Measurements from ENCODE around the gene MACF1.

The MACF1 gene

DNA sequence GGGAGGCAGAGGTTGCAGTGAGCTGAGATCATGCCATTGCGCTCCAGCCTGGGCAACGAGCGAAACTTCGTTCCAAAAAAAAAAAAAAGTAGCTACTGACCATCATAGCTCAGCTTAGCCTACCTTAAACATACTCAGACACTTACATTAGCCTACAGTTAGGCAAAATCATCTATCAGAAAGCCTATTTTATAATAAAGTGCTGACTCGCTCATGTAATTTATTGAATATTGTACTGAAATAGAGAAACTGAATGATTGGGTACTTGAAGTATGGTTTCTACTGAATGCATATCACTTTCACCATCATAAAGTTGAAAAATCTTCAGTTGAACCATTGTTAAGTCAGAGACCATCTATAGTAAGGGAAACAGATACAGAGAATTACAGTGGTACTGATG is 193.0 kb downstream of the MACF1 start:
- no peak for DNase-seq

DNA sequence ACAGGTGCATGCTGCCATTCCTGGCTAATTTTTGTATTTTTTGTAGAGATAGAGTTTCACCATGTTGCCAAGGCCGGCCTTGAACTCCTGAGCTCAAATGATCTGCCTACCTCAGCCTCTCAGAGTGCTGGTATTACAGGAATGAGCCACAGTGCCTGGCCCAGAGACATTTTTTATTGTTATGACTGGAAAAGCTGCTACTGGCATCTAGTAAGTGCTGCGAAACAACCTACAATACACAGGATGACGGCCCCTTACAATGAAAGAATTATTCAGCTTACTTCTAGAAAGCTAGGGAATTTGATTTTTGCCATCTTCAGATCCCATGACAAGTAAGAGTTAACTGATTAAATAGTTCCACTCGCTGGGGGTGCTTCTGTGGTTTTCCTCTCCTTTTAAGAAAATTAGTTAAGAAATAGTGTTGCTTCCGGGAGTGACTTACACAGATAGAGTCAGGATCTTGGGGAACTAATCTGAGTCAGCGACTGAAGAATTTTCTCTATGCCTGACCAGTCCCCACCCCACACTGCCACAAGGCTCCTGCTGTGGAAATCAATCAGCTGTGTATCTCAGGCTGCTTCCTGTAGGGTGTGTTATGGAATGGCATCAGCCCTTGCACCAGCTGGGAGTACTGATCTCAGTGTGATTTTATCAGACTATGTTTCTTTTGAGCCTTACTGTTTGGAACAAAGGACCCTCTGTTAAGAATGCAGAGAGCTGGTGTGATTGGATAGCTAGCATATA is 194.0 kb downstream of the MACF1 start:
- peak in 1 of 2 donors; percentile 34 for DNase-seq

DNA sequence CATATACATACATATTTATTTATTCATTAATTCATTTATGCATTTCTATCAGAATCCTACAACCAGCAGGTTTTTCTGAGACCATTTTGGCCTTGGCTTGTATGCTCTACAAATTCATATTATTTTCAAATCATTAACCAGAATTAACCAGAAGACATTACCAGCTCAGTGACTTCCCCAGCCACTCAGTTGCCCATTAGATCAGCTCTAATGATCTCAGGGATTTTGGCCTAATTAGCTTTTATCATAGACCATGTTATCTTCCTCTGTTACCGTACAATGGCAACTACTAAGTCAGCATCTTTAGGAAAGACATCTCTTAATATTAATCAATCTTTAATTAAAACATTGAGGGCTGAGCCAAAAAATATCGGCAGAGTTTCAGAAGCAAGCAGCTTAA is 196.6 kb downstream of the MACF1 start:
- no peak for DNase-seq

DNA sequence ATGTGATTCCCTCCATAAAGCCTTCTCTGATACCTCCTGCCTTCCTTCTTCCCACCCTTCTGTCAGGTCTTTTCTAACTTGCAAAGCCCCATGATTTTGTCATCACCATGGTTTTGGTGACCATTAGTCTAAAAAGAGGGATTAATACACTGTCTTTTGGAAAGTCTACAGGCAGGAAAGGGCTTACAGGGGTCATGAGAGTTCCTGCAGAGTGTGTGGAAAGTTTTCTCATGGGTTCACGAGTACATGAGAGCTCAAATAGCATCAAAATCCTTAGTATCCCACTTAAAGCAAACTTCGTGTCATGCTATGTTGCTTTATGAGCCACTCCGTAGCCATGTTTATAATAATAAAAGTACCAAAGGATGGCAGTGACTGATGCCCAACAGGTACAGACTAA is 200.4 kb downstream of the MACF1 start:
- no peak for DNase-seq

DNA sequence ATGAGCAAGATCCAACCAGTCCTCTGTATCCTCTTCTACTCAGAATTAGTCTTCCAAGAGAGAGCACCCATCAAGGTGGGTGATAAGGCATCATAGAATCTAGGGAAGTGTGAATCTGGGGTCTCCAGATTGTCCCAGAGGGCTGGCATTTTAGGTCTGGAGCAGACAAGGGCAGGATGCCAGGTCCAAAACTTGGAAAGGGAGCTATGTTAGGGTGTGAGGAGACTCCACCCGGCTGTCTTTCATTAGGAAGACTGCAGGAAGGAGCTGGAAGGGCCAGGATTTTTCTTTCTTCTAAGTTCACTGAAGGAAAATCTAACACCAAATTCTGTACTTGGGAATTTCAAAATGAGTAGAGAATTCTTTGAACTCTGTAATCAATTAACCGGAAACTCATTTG is 200.9 kb downstream of the MACF1 start:
- no peak for DNase-seq

DNA sequence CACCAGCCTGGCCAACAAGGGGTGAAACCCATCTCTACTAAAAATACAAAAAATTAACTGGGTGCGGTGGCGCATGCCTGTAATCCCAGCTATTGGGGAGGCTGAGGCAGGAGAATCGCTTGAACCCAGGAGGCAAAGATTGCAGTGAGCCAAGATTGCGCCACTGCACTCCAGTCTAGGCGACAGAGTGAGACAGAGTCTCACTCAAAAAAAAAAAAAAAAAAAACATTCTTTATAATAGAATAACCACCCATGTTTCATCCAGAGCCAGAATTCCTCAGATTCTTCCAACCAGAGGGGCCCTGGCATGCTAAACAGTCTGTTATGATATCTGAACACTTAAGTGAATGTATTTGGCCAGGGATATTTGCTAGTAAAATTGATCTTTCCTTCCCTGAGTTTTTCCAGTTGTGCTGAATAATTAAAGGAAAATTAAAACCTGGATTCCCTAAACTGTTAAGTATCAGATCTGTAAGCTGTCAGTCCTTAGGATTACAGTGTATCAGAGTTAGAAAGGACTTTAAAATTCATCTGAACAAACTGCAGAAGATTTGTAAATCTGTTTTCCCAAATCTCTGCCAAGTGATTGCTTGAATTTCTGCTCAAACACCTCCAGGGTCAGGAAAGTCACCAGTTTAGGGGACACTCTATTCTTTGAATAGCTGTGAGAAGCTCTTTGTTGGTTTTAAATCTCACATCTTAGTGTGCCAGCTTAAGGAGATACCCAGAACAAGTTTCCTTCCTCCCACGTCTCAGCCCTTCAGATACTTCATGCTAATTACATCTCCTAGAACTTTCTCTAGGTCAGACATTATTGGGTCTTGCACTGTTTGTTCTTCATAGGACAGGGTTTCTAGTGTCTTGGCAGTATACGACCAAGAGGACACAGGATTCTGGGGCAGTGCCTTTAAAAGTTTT is 202.3 kb downstream of the MACF1 start:
- DNase-seq, result no peak

DNA sequence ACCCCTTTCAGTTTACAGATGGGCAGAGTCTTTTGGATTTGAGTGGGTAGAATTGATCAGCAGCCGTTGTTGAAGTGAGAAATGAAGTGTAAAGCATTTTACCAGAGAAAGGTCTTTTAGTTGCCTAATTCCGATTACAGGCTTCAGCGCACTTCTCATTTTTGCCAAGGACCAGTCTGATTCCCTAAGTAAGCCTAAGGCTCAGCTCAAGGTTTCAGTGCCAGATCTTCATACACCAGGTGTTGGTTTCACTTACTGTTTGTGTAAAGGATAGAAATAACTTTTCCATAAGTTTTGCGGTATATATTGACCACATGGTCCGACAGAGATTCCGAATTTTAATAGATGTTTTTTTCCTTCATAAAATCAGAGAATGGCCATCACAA is 203.0 kb downstream of the MACF1 start:
- peak in 1 of 2 donors; percentile 31 for DNase-seq

DNA sequence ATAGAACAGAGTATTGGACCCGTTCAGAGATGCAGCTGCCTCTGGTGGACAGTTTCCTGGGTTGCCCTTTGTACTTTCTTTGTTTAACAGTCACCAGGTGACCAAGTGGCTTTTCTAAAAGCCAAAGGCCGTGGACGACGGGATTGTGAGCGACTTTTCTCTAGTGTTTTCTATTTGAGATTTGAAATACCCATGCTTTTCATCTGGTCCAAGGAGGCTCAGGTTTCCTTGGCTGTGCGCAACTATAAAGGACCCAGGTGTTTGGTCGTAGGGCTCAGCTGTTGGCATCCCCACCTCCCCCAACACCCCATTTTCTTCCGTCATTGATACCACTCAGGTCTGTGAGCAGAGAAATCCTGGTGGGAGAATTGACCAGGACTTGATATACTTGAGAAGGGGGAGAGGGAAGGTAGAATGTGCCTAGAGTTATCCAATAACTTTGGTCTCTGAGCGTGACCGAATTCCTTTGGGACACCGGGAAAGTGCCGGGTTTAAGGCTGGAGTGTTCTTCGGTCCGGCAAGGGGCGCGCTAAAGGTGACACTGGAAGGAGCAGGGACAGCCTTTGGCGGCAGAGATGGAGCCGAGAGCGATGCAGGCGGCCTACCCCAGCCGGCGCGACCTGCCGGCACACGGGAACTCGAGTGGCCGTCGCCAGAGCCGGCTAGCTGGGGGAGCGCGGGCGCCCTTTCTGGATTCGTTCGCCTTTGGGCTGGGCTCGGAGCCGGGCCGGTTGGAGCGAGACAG is 203.6 kb downstream of the MACF1 start:
- DNase-seq, result no peak

DNA sequence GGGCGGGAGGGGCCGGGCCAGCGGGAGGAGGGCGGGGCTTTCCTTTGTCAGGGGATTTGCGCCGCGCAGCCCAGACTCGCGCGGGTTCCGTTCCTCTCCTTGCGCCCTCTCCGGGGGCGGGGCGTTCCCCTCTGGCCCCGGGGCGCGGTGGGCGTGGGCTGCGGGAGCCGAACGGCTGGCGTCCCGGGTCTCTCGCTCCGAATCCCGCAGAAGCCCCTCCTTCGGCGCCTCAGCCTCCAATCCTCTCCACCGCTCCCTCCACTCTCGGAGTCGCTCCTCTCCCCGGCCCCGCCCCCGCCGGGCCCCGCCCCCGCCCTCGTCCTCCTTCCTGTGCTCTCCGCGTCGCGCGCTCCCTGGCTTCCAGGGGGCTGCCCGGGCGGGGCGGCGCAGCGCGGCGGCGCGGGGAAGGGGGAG is 204.2 kb downstream of the MACF1 start:
- DNase-seq, result peak; percentile 94 to 96

DNA sequence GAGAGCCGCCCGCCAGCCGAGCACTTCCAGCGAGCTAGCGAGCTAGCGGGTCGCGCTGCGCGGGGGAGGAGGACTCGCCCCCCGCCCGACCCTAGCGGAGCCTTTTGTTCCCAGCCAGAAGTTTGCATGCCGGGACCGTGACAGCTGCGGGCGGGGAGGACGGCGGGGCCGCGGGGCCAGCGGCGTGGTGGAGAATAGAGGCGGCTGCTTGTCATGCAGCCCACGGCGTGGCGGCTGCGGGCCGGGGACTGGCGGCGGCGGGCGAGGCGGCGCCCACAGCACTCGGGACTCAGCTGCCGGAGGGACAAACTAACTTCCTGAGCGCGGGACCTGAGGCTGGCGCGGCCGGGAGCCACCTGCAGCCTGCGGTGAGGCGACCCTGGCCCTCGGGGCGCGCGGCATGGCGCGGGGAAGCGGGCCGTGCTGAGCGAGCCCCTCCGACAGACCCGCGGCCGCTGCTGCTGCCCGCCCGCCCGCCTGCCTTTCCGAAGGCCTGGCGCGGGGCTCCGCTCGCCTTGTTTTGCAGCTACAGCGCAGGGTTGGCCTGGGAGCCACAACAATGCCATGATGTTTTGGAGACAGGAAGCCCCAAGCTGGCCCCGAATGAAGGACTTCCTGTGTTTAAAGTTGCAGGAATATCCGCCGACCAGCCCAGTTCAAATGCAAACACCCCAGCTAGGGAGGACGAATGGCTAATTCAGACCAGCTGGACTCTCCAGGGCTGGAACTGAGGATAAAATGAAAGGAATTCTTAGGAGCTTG is 204.7 kb downstream of the MACF1 start:
- peak in 1 of 2 donors; percentile 54 for DNase-seq

DNA sequence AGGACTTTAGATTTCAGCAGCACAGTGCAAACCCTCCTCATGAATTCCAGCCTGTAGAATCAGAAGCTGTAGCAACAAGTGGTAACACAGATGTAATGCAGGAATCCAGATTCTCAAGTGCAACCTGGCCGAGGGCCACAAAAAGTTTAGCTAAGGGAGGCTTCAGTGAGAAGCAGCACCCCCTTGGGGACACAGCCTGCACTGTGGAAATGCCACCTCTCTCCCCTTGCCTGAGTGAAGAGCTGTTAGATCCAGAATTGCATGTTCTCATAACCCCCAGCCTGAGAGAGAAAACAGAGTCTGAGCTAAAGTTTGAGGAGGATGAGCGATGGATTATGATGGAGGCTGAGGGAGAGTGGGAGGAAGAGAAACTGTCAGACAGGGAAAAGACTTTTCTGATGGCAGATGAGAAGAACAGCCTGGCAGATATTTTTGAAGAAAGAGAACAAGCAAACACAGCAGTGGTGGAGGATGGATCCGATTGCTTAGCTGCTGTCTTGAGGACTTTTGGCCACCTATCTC is 206.5 kb downstream of the MACF1 start:
- DNase-seq, result peak; percentile 39 to 45

DNA sequence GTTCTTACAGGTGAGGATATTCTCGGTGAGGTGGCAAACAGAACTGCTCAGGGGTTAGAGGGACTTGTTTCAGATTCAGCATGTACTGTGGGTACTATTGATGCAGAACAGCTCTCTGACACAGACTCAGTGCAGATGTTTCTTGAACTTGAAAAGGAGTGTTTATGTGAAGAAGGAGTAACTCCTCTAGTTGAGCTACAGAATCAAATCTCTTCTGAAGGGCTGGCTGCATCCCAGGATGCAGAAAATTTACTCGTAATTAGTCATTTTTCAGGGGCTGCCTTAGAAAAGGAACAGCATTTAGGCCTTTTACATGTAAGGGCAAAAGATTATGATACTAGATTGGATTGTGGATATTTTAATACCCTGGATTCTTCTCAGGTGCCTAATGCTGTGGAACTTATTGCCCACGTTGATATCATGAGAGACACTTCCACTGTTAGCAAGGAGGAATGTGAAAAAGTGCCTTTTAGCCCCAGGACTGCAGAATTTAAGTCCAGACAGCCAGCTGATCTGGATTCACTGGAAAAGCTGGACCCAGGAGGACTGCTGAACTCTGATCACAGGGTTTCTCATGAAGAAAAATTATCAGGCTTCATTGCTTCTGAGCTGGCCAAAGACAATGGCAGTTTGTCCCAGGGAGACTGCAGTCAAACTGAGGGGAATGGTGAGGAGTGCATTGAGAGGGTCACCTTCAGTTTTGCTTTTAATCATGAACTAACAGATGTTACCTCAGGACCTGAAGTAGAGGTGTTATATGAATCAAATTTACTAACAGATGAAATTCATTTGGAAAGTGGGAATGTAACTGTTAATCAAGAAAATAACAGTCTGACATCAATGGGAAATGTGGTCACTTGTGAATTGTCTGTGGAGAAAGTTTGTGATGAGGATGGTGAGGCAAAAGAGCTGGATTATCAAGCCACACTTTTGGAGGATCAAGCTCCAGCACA is 207.3 kb downstream of the MACF1 start:
- DNase-seq, result no peak

DNA sequence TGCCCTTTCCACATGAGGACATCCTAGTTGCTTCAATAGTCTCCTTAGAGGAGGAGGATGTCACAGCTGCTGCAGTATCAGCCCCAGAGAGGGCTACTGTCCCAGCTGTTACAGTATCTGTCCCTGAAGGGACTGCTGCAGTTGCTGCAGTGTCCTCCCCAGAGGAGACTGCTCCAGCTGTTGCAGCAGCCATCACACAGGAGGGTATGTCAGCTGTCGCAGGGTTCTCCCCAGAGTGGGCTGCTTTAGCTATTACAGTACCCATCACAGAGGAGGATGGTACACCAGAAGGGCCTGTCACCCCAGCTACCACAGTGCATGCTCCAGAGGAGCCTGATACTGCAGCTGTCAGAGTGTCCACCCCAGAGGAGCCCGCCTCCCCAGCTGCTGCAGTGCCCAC is 208.4 kb downstream of the MACF1 start:
- no peak for DNase-seq

DNA sequence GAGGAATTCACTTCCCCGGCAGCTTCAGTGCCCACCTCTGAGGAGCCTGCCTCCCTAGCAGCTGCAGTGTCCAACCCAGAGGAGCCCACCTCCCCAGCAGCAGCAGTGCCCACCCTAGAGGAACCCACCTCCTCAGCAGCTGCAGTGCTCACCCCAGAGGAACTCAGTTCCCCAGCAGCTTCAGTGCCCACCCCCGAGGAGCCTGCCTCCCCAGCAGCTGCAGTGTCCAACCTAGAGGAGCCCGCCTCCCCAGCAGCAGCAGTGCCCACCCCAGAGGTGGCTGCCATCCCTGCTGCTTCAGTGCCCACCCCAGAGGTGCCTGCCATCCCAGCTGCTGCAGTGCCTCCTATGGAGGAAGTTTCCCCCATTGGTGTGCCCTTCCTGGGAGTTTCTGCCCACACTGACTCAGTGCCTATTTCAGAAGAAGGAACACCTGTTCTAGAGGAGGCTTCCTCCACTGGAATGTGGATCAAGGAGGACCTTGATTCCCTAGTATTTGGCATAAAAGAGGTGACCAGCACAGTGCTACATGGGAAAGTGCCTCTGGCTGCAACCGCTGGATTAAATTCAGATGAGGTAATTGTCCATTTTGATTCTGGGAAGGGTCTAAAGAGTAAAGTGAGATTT is 209.5 kb downstream of the MACF1 start:
- DNase-seq, result no peak

DNA sequence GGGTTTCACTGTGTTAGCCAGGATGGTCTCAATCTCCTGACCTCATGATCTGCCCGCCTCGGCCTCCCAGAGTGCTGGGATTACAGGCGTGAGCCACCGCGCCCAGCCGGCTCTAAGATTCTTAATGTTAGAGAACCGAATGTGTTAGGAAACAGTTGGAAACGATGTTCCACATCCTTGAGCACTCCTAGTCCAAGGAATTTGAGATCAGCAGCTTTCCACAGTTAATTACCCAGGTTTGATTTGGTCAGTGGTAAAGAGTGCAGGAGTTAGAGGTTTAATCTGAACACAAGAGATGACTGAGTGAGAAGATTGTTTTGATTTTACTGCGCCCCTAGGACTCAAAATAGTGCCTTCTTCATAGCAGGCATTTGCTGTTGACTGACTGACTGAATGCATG is 211.1 kb downstream of the MACF1 start:
- no peak for DNase-seq

DNA sequence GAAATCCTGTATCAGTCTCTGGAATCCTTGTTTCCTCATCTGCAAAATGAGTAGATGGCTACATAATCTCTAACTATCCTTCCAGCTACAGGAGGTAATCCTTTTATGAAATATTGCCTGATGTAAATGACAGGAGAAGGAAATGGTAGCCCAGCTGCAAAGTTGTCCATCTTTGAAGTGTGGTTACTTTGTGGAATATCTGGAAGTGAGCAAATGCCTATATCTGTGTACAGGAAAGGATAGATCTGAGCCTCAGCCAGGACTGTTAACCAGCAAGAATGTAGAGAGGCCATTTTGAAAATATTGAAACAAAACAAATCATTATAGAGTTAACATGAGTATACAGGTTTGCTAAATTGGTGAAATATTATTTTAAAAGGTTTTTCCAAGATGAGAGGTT is 212.1 kb downstream of the MACF1 start:
- no peak for DNase-seq

DNA sequence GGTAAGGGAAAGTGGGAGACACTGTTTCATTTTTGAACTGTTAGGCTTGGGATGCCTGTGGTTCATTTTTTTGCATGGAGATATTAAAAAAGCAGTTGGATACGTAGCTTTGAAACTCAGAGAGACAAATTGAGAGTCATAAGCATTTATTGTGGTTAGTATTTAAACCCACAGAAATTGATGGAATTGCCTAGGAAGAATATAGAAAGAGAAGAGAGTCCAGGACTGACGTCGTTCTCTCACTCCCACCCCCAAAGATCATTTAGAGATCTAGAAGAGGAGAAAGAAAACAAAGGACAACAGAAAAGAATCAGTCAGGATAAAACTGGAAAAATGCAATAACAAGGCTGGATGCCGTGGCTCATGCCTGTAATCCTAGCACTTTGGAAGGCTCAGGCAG is 213.7 kb downstream of the MACF1 start:
- DNase-seq, result no peak

DNA sequence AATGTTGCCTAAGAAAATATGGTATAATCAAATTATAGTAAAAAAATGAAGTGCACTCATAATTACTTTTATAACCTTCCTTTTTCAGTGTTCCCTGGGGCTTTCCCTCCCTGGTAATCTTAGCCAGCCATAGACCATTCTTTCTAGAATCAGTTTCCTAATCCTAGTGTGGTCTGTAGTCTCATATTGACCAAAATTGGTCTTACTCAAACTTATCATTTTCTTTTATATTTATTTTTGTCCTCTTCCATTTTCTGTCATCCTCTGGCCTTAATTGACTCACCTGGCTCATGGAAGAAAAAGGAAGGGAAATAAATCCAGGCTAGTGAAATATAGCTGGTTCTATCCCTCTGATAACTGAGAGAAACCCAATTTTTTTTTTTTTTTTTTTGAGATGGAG is 216.0 kb downstream of the MACF1 start:
- no peak for DNase-seq

DNA sequence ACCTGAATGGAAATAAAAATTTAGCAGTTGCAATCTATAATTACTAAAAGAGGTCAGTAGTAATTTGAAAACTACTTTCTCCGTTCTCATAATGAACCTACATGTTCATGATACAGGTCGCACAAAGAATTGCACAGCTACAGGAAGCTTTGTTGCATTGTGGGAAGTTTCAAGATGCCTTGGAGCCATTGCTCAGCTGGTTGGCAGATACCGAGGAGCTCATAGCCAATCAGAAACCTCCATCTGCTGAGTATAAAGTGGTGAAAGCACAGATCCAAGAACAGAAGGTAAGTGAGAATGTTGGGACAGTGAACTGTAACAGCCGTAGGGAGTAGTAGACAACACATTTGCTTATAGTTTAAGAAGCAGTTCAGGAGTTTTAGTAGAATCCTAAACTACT is 218.1 kb downstream of the MACF1 start:
- DNase-seq, result no peak

DNA sequence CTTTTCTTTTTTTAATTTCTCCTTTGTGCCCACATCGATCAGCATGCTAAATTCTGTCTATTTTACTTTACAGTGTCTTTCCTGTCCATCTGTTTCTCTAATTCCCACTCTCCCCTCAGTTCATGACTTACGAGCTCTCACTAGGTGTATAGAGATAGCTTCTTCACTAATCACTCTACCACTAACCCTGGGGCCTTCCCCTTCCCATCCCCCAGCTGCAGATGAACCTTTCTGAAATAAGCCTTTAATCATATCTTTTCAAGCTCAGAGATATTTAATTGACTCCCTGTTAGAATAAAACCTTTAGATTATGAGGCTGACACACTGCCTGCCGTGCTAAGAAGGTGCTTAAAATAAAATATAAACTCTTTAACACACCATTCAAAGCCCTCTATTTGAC is 220.7 kb downstream of the MACF1 start:
- DNase-seq, result no peak

DNA sequence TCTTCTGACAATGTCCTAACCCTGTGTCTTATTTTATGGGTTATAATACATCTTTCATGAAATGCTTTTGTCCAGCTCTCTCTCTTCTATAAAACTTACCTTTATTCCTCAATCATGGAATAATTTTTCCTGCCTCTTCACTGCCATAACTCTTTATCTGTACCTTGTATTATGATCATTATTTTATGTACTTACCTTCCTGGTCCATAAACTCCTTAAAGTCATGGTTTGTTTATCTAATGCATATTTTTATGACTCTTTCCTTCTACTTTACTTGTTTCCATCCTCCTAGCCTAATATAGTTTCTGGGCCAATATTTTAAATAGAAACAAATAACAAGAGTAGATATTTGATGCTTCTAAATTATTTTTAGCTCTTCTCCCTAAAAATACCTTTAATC is 221.1 kb downstream of the MACF1 start:
- no peak for DNase-seq
